Progenitor cell of endocrine pancreas (in vitro differentiated cells): Measurements from ENCODE around the gene SPPL3. TPM values are rescaled to one million over a fixed set of nuclear protein-coding genes. Genes with fewer than 3 reads are reported as not detected.

Experiments
- DNase-seq: peaks from one replicate; pipeline ENCODE4 v3.0.0; 2021; ENCODE audit warnings: low spot score; ENCODE audit not compliant: unreplicated experiment
- H3K27ac Mint-ChIP-seq: 2 replicates; pipeline ENCODE4 v1.8.0; 2021; ENCODE audit warnings: mild to moderate bottlenecking, moderate library complexity, mixed read lengths
- H3K27me3 Mint-ChIP-seq: 2 replicates; pipeline ENCODE4 v1.8.0; 2021; ENCODE audit warnings: mixed read lengths
- H3K36me3 Mint-ChIP-seq: 2 replicates; pipeline ENCODE4 v1.8.0; 2022; ENCODE audit warnings: mixed read lengths; ENCODE audit not compliant: insufficient read depth
- H3K4me1 Mint-ChIP-seq: 2 replicates; pipeline ENCODE4 v1.8.0; 2021; ENCODE audit warnings: low read depth, mixed read lengths
- H3K4me3 Mint-ChIP-seq: 2 replicates; pipeline ENCODE4 v1.8.0; 2021; ENCODE audit warnings: low read depth, mild to moderate bottlenecking, moderate library complexity, mixed read lengths
- H3K9me3 Mint-ChIP-seq: 2 replicates; pipeline ENCODE4 v1.8.0; 2021; ENCODE audit warnings: low read depth, mixed read lengths
- total RNA-seq: library from RNA; stranded (reverse); gene quantifications from 2 replicates; pipeline ENCODE4 v1.2.1, GENCODE V29; 2021
- TF ChIP-seq, protein P1 (sequence below): fragments of 200-600 bp; sonication (generic); IDR thresholded peaks from one replicate; pipeline ENCODE4 v1.5.0; 2021; ENCODE audit warnings: antibody characterized with exemption, mild to moderate bottlenecking; ENCODE audit not compliant: unreplicated experiment

The SPPL3 gene
- total RNA-seq, 1 donor from 2014 or later: 70.2 TPM

DNA sequence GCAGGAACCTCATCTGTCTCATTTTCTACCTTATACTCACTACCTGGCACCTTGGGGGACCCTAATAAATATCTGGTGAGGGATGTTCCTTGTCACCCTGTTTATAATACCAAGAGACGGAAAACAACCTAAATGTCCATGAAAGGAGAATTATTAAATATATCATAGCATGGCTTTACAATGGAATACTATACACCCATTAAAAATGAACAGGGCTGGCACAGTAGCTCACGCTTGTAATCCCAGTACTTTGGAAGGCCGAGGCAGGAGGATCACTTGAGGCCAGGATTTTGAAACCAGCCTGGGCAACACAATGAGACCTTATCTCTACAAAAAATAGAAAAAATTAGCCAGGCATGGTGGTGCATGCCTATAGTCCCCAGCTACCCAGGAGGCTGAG, 34.3 kb upstream of the SPPL3 start:
- Mint-ChIP-seq H3K4me1 (no peaks in the 10 kb centered on the region), H3K27me3 (peaks cover 25% of the 10 kb centered on the region), H3K27ac (no peak overlapping the region), H3K36me3 (no peaks in the 10 kb centered on the region), H3K9me3 (no peaks in the 10 kb centered on the region), H3K4me3 (no peak overlapping the region)
- no peak for DNase-seq
- TF ChIP-seq, protein P1, sequence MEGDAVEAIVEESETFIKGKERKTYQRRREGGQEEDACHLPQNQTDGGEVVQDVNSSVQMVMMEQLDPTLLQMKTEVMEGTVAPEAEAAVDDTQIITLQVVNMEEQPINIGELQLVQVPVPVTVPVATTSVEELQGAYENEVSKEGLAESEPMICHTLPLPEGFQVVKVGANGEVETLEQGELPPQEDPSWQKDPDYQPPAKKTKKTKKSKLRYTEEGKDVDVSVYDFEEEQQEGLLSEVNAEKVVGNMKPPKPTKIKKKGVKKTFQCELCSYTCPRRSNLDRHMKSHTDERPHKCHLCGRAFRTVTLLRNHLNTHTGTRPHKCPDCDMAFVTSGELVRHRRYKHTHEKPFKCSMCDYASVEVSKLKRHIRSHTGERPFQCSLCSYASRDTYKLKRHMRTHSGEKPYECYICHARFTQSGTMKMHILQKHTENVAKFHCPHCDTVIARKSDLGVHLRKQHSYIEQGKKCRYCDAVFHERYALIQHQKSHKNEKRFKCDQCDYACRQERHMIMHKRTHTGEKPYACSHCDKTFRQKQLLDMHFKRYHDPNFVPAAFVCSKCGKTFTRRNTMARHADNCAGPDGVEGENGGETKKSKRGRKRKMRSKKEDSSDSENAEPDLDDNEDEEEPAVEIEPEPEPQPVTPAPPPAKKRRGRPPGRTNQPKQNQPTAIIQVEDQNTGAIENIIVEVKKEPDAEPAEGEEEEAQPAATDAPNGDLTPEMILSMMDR: no peak

DNA sequence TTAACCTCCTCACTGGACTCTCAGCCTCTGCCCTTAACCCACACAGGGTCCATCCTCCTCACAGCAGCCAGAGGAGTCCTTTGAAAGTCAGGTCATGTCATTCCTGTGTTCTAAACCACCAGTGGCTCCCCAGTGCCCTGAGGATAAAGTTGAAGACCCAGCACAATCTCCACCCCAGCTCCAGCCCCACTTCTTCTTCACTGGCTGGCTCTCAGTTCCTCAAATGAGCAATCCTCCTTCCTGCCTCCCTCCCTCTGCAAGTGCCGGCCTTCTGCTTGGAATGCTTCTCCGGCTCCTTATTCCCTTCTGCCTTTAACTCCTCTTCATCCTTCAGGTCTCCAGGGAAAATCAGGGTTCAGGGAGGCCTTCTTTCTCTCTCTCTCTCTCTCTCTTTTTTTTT, 32.0 kb upstream of the SPPL3 start:
- Mint-ChIP-seq H3K27me3 (peaks cover 20% of the 10 kb centered on the region), H3K9me3 (no peaks in the 10 kb centered on the region), H3K4me1 (no peaks in the 10 kb centered on the region), H3K4me3 (no peak overlapping the region), H3K36me3 (no peaks in the 10 kb centered on the region), H3K27ac (no peak overlapping the region)
- TF ChIP-seq, protein P1: no peak
- DNase-seq: no peak

DNA sequence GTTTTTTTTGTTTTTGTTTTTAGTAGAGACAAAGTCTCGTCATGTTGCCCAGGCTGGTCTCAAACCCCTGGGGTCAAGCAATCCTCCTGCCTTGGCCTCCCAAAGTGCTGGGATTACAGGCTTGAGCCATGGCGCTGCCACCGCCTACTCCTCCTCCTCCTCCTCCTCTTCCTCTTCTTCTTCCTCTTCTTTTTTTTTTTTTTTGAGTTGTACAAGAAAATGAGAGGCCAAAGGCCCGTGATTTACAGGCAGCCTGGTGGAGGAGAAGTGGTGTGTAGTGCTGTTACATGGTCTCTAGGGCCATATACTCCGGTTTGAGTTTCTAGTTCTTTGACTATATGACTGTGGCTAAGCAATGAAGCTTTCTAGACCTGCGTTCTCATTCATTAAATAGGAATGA, 29.6 kb upstream of the SPPL3 start:
- Mint-ChIP-seq H3K4me1 (peaks cover 5% of the 10 kb centered on the region), H3K27me3 (peaks cover 20% of the 10 kb centered on the region), H3K4me3 (no peak overlapping the region), H3K27ac (no peak overlapping the region), H3K9me3 (no peaks in the 10 kb centered on the region), H3K36me3 (no peaks in the 10 kb centered on the region)
- DNase-seq: no peak
- TF ChIP-seq, protein P1: no peak

DNA sequence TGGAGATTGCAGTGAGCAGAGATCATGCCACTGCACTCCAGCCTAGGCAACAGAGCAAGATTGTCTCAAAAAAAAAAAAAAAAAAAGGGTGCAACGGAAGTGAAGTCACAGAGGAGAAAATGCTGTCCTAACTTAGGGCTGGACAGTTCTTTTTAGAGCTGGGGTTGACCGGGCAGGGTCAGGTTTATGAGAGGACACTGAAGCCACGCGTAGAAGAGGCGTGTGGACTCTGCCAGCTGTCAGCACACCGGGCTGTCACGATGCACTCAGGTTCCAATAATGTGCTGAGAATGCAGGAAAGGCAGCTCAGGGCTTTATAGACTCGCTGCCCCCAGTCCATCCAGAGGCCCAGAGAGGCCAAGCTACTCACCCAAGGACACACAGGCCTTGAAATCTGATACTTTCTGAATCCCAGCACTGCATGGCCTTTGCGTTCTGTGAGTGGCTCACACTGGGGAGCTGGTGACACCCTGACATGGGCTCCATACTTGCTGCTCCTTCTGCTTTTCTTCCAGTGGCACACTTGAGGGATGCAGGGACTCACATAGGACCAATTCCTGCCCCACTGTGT, 28.9 kb upstream of the SPPL3 start:
- no peaks in the 10 kb centered on the region for H3K36me3 Mint-ChIP-seq
- no peaks in the 10 kb centered on the region for H3K9me3 Mint-ChIP-seq
- H3K4me1 Mint-ChIP-seq: peaks cover 5% of the 10 kb centered on the region
- H3K4me3 Mint-ChIP-seq: no peak overlapping the region
- peaks cover 20% of the 10 kb centered on the region for H3K27me3 Mint-ChIP-seq
- TF ChIP-seq, protein P1: no peak
- H3K27ac Mint-ChIP-seq: no peak overlapping the region
- DNase-seq: no peak

DNA sequence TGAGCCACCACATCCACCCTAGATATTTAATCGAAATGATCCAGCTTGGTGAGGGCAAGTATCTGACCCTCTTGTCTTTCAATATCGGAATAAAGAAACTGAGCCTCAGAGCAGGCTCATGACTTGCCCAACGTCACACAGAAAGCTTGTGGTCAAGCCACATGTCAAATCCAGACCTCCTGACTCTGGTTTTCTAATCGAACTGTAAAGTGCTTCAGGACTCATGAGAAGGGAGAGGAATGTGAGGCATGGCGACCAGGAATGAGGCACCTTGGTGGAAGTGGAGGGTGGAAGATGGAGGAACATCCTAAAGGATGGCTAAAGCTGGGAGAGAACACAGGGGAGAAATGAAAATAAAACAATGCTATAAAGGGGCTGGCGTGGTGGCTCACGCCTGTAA, 27.9 kb upstream of the SPPL3 start:
- Mint-ChIP-seq H3K27ac (no peak overlapping the region), H3K9me3 (no peaks in the 10 kb centered on the region), H3K4me3 (no peak overlapping the region), H3K36me3 (no peaks in the 10 kb centered on the region), H3K4me1 (peaks cover 5% of the 10 kb centered on the region), H3K27me3 (peaks cover 15% of the 10 kb centered on the region)
- TF ChIP-seq, protein P1: no peak
- no peak for DNase-seq
